GM18861 (cell line): Measurements from ENCODE around the gene PRDM10.

ENCODE experiments used
- ATAC-seq: cut with Tn5 transposase; IDR thresholded peaks from one replicate; pipeline ENCODE4 v1.9.1; 2021; ENCODE audit not compliant: unreplicated experiment

Gene PRDM10

GRCh38 chr11:129947474-129947873 lies 55.2 kb downstream of the PRDM10 start:
- ATAC-seq, result no peak

- no peak for ATAC-seq
These were observed 55.7 kb downstream of the PRDM10 start for GRCh38 chr11:129946965-129947364.

- ATAC-seq, result no peak
These were observed 56.4 kb downstream of the PRDM10 start for GRCh38 chr11:129946256-129946655.

- no peak for ATAC-seq
These were observed 57.3 kb downstream of the PRDM10 start for GRCh38 chr11:129945373-129945772.

- no peak for ATAC-seq
These were observed 57.9 kb downstream of the PRDM10 start for GRCh38 chr11:129944696-129945095.

- no peak for ATAC-seq
These were observed 59.6 kb downstream of the PRDM10 start for GRCh38 chr11:129943036-129943435.

GRCh38 chr11:129939510-129939909 lies 63.1 kb downstream of the PRDM10 start:
- no peak for ATAC-seq

GRCh38 chr11:129938764-129939163 lies 63.9 kb downstream of the PRDM10 start:
- no peak for ATAC-seq

- ATAC-seq, result no peak
These were observed 64.9 kb downstream of the PRDM10 start for GRCh38 chr11:129937592-129938238.

GRCh38 chr11:129935723-129936122 lies 66.9 kb downstream of the PRDM10 start:
- no peak for ATAC-seq

- no peak for ATAC-seq
These were observed 68.7 kb downstream of the PRDM10 start for GRCh38 chr11:129933891-129934290.

- no peak for ATAC-seq
These were observed 69.4 kb downstream of the PRDM10 start for GRCh38 chr11:129933262-129933661.

- no peak for ATAC-seq
These were observed 70.1 kb downstream of the PRDM10 start for GRCh38 chr11:129932381-129933067.

GRCh38 chr11:129930743-129931142 lies 71.9 kb downstream of the PRDM10 start:
- ATAC-seq, result no peak

- no peak for ATAC-seq
These were observed 72.3 kb downstream of the PRDM10 start for GRCh38 chr11:129930296-129930695.

- no peak for ATAC-seq
These were observed 72.9 kb downstream of the PRDM10 start for GRCh38 chr11:129929721-129930120.

GRCh38 chr11:129928923-129929692 lies 73.5 kb downstream of the PRDM10 start:
- no peak for ATAC-seq

- no peak for ATAC-seq
These were observed 80.0 kb downstream of the PRDM10 start for GRCh38 chr11:129922674-129923073.

GRCh38 chr11:129918361-129918760 lies 84.3 kb downstream of the PRDM10 start:
- no peak for ATAC-seq

- ATAC-seq, result no peak
These were observed 85.4 kb downstream of the PRDM10 start for GRCh38 chr11:129917231-129917630.

- ATAC-seq, result no peak
These were observed 91.3 kb downstream of the PRDM10 start for GRCh38 chr11:129911298-129911697.

GRCh38 chr11:129910360-129910759 lies 92.3 kb downstream of the PRDM10 start:
- ATAC-seq, result no peak
